Glutamatergic neuron (in vitro differentiated cells): ENCODE results near the gene KIF6. TPM values are rescaled to one million over a fixed set of nuclear protein-coding genes. Genes with fewer than 3 reads are reported as not detected.

ENCODE experiments used
- DNase-seq: peaks from one replicate; pipeline ENCODE4 v3.0.0; 2022
- H3K27ac Mint-ChIP-seq: one replicate; pipeline ENCODE4 v1.8.0; 2020; ENCODE audit warnings: mild to moderate bottlenecking, mixed read lengths, inconsistent platforms; ENCODE audit not compliant: unreplicated experiment
- H3K27me3 Mint-ChIP-seq: one replicate; pipeline ENCODE4 v1.8.0; 2020; ENCODE audit warnings: mild to moderate bottlenecking, moderate library complexity, mixed read lengths, inconsistent platforms; ENCODE audit not compliant: unreplicated experiment
- H3K36me3 Mint-ChIP-seq: one replicate; pipeline ENCODE4 v1.8.0; 2020; ENCODE audit warnings: mild to moderate bottlenecking, mixed read lengths, inconsistent platforms; ENCODE audit not compliant: unreplicated experiment
- H3K4me1 Mint-ChIP-seq: one replicate; pipeline ENCODE4 v1.8.0; 2020; ENCODE audit warnings: mild to moderate bottlenecking, low read depth, mixed read lengths, inconsistent platforms; ENCODE audit not compliant: unreplicated experiment
- H3K4me3 Mint-ChIP-seq: one replicate; pipeline ENCODE4 v1.8.0; 2020; ENCODE audit warnings: mild to moderate bottlenecking, mixed read lengths, inconsistent platforms; ENCODE audit not compliant: unreplicated experiment
- H3K9me3 Mint-ChIP-seq: one replicate; pipeline ENCODE4 v1.8.0; 2020; ENCODE audit warnings: mild to moderate bottlenecking, moderate library complexity, mixed read lengths, inconsistent platforms; ENCODE audit not compliant: unreplicated experiment
- total RNA-seq: library from RNA; stranded (reverse); fragmentation: NEBNext Ultra II Directional; extraction: Animal tissue kit (Norgen Biotek cat#: 25700); gene quantifications from one replicate; pipeline ENCODE4 v1.2.1, GENCODE V29; 2021; ENCODE audit not compliant: unreplicated experiment
- TF ChIP-seq, protein P1 (sequence below): fragments of 200-600 bp; sonication (generic); IDR thresholded peaks from one replicate; pipeline ENCODE4 v1.5.0; 2021; ENCODE audit not compliant: partially characterized antibody, unreplicated experiment

The KIF6 gene
- total RNA-seq, 1 donor from 2014 or later = 1.1 TPM

DNA sequence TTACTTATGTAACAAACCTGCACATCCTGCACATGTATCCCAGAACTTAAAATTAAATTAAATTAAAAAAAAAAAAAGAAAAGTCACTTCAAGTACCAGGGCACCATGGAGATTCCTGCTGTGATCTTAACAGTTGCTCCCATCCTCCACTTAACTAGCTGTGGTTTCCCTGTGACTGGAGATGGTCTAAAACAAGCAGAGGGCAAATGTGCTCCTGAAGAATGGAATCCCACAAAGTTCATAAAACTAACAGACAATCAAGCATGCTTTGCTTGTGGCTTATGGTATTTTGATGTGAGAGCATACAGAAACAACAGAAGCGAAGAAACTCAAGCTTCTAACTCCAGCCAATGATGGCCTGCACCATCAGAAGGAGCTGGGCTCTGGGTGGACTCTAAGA lies 249.1 kb downstream of the KIF6 start:
- Mint-ChIP-seq H3K27me3 (peaks cover 3% of the 10 kb centered on the region), H3K4me3 (no peak overlapping the region)

DNA sequence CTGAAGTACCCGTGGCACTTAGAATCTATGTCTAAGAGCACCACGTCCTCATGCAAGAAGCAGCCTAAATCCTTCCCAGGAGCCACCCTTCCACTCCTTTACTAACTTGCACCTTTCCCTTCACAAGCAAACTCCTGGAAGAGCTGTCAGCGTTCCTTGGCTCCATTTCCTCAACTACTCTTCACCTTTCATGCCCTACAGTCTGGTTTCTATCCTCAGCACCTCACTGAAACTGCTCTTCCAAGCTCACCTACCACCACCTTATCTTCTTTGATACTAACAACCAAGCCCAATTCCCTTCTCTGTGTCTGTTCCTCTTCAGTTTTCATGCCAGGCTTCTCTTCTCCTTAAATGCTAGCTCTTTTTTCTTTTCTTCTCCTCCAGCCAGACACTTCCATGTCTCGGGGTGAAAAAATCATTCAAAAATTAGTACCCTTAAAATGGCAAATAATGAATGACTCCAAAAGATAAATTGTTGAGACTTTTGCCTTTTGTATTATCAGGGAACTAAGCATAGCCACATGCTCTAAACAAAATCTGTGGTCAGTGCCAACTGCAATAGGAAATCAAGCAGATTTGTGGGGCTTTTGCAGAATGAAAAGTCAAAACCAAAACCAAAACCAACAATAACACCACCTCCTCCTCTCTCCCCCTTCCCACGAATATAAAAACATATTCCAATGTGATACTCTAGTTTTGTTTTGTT lies 253.1 kb downstream of the KIF6 start:
- peaks cover 1% of the 10 kb centered on the region for H3K27me3 Mint-ChIP-seq
- no peak overlapping the region for H3K27ac Mint-ChIP-seq
- H3K4me1 Mint-ChIP-seq = no peaks in the 10 kb centered on the region
- DNase-seq = no peak
- no peak overlapping the region for H3K4me3 Mint-ChIP-seq
- no peaks in the 10 kb centered on the region for H3K9me3 Mint-ChIP-seq
- no peaks in the 10 kb centered on the region for H3K36me3 Mint-ChIP-seq
- TF ChIP-seq, protein P1, sequence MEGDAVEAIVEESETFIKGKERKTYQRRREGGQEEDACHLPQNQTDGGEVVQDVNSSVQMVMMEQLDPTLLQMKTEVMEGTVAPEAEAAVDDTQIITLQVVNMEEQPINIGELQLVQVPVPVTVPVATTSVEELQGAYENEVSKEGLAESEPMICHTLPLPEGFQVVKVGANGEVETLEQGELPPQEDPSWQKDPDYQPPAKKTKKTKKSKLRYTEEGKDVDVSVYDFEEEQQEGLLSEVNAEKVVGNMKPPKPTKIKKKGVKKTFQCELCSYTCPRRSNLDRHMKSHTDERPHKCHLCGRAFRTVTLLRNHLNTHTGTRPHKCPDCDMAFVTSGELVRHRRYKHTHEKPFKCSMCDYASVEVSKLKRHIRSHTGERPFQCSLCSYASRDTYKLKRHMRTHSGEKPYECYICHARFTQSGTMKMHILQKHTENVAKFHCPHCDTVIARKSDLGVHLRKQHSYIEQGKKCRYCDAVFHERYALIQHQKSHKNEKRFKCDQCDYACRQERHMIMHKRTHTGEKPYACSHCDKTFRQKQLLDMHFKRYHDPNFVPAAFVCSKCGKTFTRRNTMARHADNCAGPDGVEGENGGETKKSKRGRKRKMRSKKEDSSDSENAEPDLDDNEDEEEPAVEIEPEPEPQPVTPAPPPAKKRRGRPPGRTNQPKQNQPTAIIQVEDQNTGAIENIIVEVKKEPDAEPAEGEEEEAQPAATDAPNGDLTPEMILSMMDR = no peak

More for the DNA sequence above, 249.1 kb downstream of the KIF6 start:
- Mint-ChIP-seq H3K27ac (no peak overlapping the region), H3K9me3 (peaks cover 6% of the 10 kb centered on the region), H3K36me3 (no peaks in the 10 kb centered on the region), H3K4me1 (no peaks in the 10 kb centered on the region)
- TF ChIP-seq, protein P1 = no peak
- DNase-seq = no peak

DNA sequence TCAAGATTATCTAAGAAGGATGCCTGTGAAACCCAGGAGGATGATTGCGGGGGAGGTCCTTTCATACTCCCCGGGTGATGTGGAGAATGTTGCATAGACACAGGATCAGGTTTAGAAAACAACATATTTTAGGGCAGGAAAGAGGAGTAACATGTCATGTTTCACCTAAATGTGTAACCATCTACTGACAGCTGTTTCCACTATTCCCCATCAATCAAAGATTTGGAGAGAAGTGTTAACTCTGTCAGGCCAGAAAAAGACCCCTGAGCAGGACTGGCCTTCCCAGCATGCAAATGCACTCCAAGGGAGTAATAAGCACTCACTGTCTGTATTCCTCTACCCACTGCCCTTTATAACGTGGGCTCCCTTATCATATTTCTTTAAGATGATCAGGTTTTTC lies 254.7 kb downstream of the KIF6 start:
- no peak for DNase-seq
- Mint-ChIP-seq H3K27me3 (peaks cover 1% of the 10 kb centered on the region), H3K27ac (no peak overlapping the region), H3K4me3 (no peak overlapping the region), H3K36me3 (no peaks in the 10 kb centered on the region), H3K9me3 (no peaks in the 10 kb centered on the region), H3K4me1 (no peaks in the 10 kb centered on the region)
- TF ChIP-seq, protein P1 = no peak

DNA sequence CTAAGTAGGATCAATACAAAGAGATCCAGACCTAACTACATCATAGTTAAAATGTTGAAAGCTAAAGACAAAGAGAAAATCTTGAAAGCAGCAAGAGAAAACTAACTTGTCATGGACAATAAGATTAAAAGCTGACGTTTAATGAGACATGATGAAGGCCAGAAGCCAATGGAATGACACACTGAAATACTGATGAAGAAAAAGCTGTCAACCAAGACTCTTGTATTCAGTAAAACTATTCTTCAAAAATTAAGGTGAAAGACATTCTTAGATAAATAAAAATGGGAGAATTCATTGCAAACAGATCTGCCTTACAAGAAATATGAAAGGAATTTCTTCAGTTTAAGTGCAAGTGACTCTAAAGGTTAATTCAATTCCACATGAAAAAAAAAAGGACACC lies 256.8 kb downstream of the KIF6 start:
- Mint-ChIP-seq H3K27me3 (peaks cover 1% of the 10 kb centered on the region), H3K4me3 (no peak overlapping the region), H3K27ac (no peak overlapping the region), H3K36me3 (no peaks in the 10 kb centered on the region), H3K9me3 (no peaks in the 10 kb centered on the region), H3K4me1 (no peaks in the 10 kb centered on the region)
- no peak for DNase-seq
- TF ChIP-seq, protein P1 = no peak

DNA sequence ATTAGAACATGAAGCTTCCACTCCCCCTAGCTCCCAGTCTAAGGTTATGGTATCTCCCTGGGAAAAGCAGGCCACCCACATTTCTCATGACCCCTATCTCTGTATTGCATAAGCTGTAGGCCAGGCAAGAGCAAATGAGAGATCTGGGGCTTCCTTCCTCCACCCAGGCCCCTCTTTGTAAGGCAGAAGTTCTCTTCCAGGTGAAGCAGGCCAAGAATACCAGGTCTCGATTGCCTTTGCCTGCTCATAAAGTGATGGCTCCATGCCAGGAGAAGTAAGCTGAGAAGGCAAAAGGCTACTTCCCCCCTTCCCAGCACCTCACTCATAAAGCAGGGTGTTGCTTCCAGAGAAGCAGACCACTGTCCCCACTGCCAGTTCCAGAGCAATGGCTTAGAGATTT lies 258.6 kb downstream of the KIF6 start:
- Mint-ChIP-seq H3K9me3 (no peaks in the 10 kb centered on the region), H3K4me1 (no peaks in the 10 kb centered on the region), H3K27ac (no peak overlapping the region), H3K4me3 (no peak overlapping the region), H3K27me3 (peaks cover 1% of the 10 kb centered on the region), H3K36me3 (no peaks in the 10 kb centered on the region)
- TF ChIP-seq, protein P1 = no peak
- DNase-seq = no peak
